ENCODE measurements around the gene NEURL1.
"Not testable (repeated sequence)": the region's sequence is repeated elsewhere in the genome, so short reads cannot be mapped to it uniquely, and the experiment has no call there.

The NEURL1 gene

GRCh38 chr10:103463499-103463898 is 30.0 kb upstream of the NEURL1 start:
- no peak for DNase-seq

- no peak for DNase-seq
These were observed 27.9 kb upstream of the NEURL1 start for GRCh38 chr10:103465411-103466179.

GRCh38 chr10:103466734-103467133 is 26.8 kb upstream of the NEURL1 start:
- no peak for DNase-seq

- DNase-seq, result no peak
These were observed 26.1 kb upstream of the NEURL1 start for GRCh38 chr10:103467406-103467805.

GRCh38 chr10:103469201-103469600 is 24.3 kb upstream of the NEURL1 start:
- DNase-seq, result no peak

GRCh38 chr10:103470761-103471653 is 22.5 kb upstream of the NEURL1 start:
- DNase-seq, result peak; percentile 82

- DNase-seq, result no peak
These were observed 21.5 kb upstream of the NEURL1 start for GRCh38 chr10:103472005-103472404.

GRCh38 chr10:103473261-103473671 is 20.2 kb upstream of the NEURL1 start:
- DNase-seq, result no peak

GRCh38 chr10:103474077-103474476 is 19.4 kb upstream of the NEURL1 start:
- no peak for DNase-seq

GRCh38 chr10:103475437-103475836 is 18.1 kb upstream of the NEURL1 start:
- DNase-seq, result no peak

GRCh38 chr10:103476046-103476768 is 17.3 kb upstream of the NEURL1 start:
- DNase-seq, result peak; percentile 17

- no peak for DNase-seq
These were observed 14.8 kb upstream of the NEURL1 start for GRCh38 chr10:103478671-103479070.

- DNase-seq, result no peak
These were observed 14.4 kb upstream of the NEURL1 start, which contains the start of gene CALHM3 for GRCh38 chr10:103479135-103479534. TSS of gene CALHM3 (minus strand) at chr10:103479240. CDS start at chr10:103479032, 208 bp downstream.

GRCh38 chr10:103480521-103480920 is 13.0 kb upstream of the NEURL1 start:
- no peak for DNase-seq

- DNase-seq, result peak; percentile 56
These were observed 11.5 kb upstream of the NEURL1 start for GRCh38 chr10:103481974-103482531.

GRCh38 chr10:103486635-103487409 is 6.7 kb upstream of the NEURL1 start:
- DNase-seq, result not testable (repeated sequence)

GRCh38 chr10:103487410-103487708 is 6.1 kb upstream of the NEURL1 start:
- no peak for DNase-seq

- no peak for DNase-seq
These were observed 2.6 kb upstream of the NEURL1 start for GRCh38 chr10:103490986-103491314.

- DNase-seq, result no peak
These were observed 1.7 kb upstream of the NEURL1 start for GRCh38 chr10:103491729-103492364.

GRCh38 chr10:103492655-103493261 is 747 bp upstream of the NEURL1 start:
- DNase-seq, result no peak

Measured in CD4-positive, alpha-beta T cell treated with Interleukin-6 for 4 hours (primary cell).